Measurements from ENCODE around the gene ATP11C.
"Not testable (repeated sequence)": the region's sequence is repeated elsewhere in the genome, so short reads cannot be mapped to it uniquely, and the experiment has no call there.

The ATP11C gene

GRCh38 chrX:139724626-139725025 is 208.2 kb downstream of the ATP11C start:
- no peak for DNase-seq (ENCODE audit: low spot score)

- no peak for DNase-seq (ENCODE audit: low spot score)
These were observed 211.9 kb downstream of the ATP11C start for GRCh38 chrX:139720979-139721378.

GRCh38 chrX:139720136-139720535 is 212.7 kb downstream of the ATP11C start:
- no peak for DNase-seq (ENCODE audit: low spot score)

GRCh38 chrX:139708067-139708466 is 224.8 kb downstream of the ATP11C start, which contains the start of gene MCF2:
TSS of gene MCF2 (minus strand) at chrX:139708167. CDS start at chrX:139651744, 56,423 bp downstream.
- no peak for DNase-seq (ENCODE audit: low spot score)

GRCh38 chrX:139702658-139703057 is 230.2 kb downstream of the ATP11C start:
- no peak for DNase-seq (ENCODE audit: low spot score)

- DNase-seq (ENCODE audit: low spot score) = no peak
These were observed 239.9 kb downstream of the ATP11C start for GRCh38 chrX:139692908-139693307.

GRCh38 chrX:139692506-139692849 is 240.4 kb downstream of the ATP11C start:
- DNase-seq (ENCODE audit: low spot score) = no peak

- DNase-seq (ENCODE audit: low spot score) = no peak
These were observed 240.9 kb downstream of the ATP11C start for GRCh38 chrX:139691843-139692505.

- DNase-seq (ENCODE audit: low spot score) = no peak
These were observed 241.4 kb downstream of the ATP11C start for GRCh38 chrX:139691493-139691842.

GRCh38 chrX:139685175-139685574 is 247.7 kb downstream of the ATP11C start:
- DNase-seq (ENCODE audit: low spot score) = not testable (repeated sequence)

- no peak for DNase-seq (ENCODE audit: low spot score)
These were observed 252.5 kb downstream of the ATP11C start for GRCh38 chrX:139680356-139680755.

Measured in putamen (tissue), 1 donor.